ENCODE data around the gene STAT4.

The STAT4 gene

GRCh38 chr2:191176305-191176704 is 25.5 kb upstream of the STAT4 start:
- DNase-seq (ENCODE audit: low read depth), result no peak

DNA sequence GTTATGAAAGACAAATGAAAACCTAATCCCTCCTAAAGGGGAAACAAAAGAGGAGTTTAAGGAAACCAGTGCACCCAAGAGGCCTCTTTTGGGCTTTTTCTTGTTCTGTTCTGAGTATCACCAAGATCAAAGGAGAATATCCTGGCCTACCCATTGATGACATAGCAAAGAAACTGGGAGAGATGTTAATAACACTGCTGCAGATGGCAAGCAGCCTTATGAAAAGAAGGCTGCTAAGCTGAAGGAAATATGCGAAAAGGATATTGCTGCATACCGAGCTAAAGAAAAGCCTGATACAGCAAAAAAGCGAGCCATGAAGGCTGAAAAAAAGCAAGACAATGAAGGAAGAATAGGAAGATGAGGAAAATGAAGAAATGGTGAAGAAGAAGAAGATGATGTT is 23.6 kb upstream of the STAT4 start:
- DNase-seq (ENCODE audit: low read depth), result no peak

- DNase-seq (ENCODE audit: low read depth), result no peak
Observed at GRCh38 chr2:191173206-191173605, 22.4 kb upstream of the STAT4 start.

DNA sequence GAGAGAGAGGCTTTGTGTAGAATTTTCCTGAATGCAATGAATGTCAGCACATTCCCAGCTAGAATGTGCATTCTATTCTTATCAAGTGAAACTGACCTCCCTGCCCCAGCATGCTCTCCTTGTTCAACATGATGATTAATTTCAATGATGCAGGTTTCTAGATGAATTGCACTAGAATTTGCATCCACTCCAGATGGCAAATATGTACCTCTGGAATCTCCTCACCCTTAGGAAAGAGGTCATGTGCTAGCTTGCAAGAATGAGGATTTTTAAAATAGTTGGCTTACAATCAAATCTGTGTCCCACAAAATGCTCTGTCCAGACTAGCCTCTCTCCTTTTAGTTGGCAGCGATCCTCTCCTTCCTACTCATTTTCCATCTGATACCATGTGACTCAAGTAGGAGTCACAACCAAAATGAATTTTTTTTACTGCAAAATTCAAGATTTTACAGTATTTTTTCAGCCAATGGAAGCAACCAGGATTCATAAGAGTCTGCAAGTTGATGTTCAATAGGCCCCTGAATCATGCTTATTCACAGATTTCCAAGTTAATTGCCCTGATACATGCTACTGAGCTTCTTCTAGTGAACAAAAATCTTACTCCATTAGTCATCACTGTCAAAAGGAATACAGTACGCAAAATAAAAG is 21.0 kb upstream of the STAT4 start:
- no peak for DNase-seq (ENCODE audit: low read depth)

GRCh38 chr2:191171286-191171685 is 20.5 kb upstream of the STAT4 start:
- DNase-seq (ENCODE audit: low read depth), result no peak

- no peak for DNase-seq (ENCODE audit: low read depth)
Observed at GRCh38 chr2:191170773-191171172, 20.0 kb upstream of the STAT4 start.

GRCh38 chr2:191170301-191170636 is 19.5 kb upstream of the STAT4 start:
- DNase-seq (ENCODE audit: low read depth), result no peak

DNA sequence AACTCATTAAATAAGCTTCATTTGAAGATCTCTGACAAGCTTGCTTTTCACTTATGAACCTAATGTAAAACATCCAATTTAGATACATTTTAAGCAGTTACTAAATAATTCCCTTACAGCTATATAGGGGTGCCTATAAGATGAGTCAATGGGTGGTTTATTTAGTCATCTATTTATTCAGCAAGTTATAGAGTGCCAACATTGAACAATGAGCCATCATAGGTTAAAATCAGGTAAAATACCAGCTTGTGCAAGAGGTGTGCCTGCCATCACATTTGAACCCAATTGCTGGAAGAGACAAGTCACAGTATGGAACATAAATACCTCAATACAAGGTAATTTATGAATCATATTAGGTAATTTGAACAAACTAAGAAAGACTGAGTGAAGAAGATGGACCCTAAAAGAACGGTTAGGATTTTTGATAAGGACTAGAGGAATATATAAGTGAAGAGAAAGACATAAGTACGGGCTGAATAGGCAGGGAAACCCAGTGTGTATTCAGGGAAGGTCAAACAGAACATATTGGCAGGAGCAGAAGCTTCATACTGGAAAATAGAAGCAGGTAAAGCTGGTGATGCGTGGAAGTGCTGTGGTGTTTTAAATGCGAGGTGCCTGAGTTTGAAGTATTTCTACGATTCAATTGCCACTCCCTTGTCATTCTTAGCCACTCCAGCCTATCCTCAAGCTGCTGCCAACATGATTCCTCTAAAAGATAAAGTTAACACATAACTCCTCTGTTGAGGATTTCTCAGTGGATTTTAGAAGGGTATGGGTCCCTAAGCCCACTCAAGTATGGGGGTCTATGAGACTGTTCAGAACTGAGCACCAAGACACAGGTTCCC is 18.9 kb upstream of the STAT4 start:
- no peak for DNase-seq (ENCODE audit: low read depth)

DNA sequence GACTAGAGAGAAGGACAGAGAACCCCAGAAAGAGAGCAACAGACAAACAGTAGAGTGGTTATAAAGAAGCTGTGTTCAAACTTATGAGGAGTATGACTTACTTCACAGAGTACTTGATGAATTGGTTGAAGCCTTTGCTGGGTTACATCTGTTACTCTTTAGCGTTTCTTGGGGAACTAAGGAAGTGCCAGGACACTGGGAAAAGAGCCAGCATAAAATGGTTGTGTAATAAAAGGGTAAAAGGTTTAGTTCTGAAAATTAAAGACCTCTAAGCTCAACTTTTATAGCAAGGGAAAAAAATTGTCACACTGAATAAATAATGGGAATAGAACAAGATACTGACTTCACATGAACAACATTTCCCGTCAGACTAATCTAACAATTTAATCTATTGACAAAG is 17.0 kb upstream of the STAT4 start:
- DNase-seq (ENCODE audit: low read depth), result no peak

DNA sequence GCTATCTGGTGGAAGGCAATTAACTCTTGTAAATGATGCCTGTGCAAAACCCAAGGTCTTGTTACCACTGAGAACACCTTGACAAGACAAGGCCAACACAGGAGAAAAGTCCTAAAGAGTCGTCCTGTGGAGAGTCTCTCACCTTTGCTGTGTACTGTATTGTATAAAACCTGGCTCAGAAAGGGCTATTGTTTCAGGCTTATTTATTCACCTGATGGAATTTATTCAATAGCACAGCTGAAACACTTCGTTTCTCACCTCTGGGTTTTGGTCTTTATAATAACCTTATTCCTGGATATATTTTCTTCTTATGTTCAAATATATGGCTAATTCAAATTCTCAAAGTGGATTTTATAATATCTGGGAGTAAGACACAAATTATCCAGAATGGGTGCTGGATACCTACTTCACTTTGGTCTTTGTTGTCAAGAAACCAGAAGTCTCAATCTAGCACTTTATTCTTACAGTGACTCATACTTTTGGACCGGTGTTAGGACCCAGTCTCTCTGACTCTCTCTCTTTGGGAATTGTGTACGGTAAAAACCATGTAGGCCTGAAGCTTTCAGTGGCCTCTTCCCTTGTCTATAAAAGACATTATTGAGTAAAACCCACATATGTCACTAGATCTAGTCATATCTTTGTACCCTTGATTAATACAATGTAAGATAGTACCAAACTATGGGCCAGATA is 16.1 kb upstream of the STAT4 start:
- no peak for DNase-seq (ENCODE audit: low read depth)

GRCh38 chr2:191166111-191166755 is 15.4 kb upstream of the STAT4 start:
- no peak for DNase-seq (ENCODE audit: low read depth)

- DNase-seq (ENCODE audit: low read depth), result no peak
Observed at GRCh38 chr2:191165176-191165643, 14.4 kb upstream of the STAT4 start.

GRCh38 chr2:191158747-191159146 is 8.0 kb upstream of the STAT4 start:
- no peak for DNase-seq (ENCODE audit: low read depth)

DNA sequence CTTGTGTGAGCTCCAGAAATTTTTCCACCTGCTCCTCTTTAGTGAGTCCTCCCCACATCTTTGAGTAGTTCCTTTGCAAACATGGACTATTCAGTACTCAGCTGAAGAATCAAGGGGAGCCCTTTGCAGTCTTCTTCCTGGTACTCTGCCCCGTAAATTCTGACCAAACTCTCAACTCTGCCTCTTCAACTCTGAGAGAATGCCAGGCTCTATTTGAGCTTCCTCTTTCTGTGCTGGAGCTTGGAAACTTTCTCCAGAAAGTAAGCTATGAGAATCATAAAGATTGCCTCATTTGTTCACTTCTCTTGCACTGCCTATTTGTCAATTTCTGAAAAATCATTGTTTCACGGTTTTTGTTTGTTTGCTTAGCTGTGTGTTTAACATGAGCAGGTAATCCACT is 7.4 kb upstream of the STAT4 start:
- DNase-seq (ENCODE audit: low read depth), result no peak

DNA sequence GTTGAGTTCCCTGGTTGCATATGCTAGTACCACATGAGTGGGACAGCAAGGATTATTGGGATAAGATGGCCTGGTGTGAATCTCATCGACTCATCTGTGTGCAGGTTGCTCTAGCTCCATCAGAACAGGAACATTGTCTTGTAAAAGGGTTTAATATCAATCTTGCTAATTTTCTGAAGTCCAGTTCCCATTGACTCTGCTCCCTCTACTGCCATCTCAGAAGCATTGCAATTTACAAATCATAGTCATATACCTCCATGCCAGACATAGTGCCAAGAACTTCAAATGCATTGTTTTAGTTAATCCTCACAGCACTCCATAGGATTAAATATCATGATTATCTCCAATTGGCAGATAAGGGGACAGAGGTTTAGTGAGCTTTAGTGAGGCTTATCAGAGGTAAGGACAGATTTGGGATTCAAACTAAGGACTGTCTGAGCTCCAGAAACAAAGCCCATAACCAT is 4.8 kb upstream of the STAT4 start:
- DNase-seq (ENCODE audit: low read depth), result no peak

DNA sequence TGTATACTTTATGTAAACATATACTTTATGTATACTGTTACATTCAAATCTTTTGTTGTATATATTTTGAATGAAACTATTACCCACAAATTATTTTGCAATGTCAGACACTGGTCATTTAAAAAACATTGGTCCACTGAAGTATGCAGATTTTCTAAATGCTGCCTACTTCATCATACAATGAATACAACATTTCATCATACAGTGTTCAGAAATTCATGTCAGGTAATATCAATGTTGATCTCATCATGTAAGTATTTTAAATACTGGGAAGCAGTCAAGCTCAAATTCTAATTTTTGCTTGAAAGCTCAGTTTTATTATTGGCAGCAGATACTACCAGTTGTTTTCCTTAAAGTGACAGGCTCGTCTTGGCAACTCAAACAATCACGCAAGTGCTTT is 2.9 kb upstream of the STAT4 start:
- DNase-seq (ENCODE audit: low read depth), result no peak

GRCh38 chr2:191152482-191153240 is 1.9 kb upstream of the STAT4 start:
- DNase-seq (ENCODE audit: low read depth), result no peak

- no peak for DNase-seq (ENCODE audit: low read depth)
Observed at GRCh38 chr2:191151331-191151730, 537 bp upstream of the STAT4 start.

GRCh38 chr2:191150230-191150599 is 579 bp downstream of the STAT4 start:
- no peak for DNase-seq (ENCODE audit: low read depth)

- no peak for DNase-seq (ENCODE audit: low read depth)
Observed at GRCh38 chr2:191149391-191149790, 1.4 kb downstream of the STAT4 start.

GRCh38 chr2:191148791-191149190 is 2.0 kb downstream of the STAT4 start:
- DNase-seq (ENCODE audit: low read depth), result no peak

- no peak for DNase-seq (ENCODE audit: low read depth)
Observed at GRCh38 chr2:191148281-191148680, 2.5 kb downstream of the STAT4 start.

Data from stimulated activated CD8-positive, alpha-beta memory T cell treated with anti-CD3 and anti-CD28 coated beads, Interleukin-4, amount 100 ng/mL, for 24 hours (primary cell).